GM18867 (cell line): Measurements from ENCODE around the gene CFC1B.
"Not testable (repeated sequence)": the region's sequence is repeated elsewhere in the genome, so short reads cannot be mapped to it uniquely, and the experiment has no call there.

ENCODE experiments used
- ATAC-seq: cut with Tn5 transposase; IDR thresholded peaks from one replicate; pipeline ENCODE4 v1.9.1; 2021; ENCODE audit warnings: mild to moderate bottlenecking, moderate library complexity; ENCODE audit not compliant: unreplicated experiment

CFC1B gene

GRCh38 chr2:130556441-130556840 lies 35.4 kb downstream of the CFC1B start:
- ATAC-seq: not testable (repeated sequence)

- ATAC-seq: not testable (repeated sequence)
Observed at GRCh38 chr2:130566165-130566564, 45.1 kb downstream of the CFC1B start.

DNA sequence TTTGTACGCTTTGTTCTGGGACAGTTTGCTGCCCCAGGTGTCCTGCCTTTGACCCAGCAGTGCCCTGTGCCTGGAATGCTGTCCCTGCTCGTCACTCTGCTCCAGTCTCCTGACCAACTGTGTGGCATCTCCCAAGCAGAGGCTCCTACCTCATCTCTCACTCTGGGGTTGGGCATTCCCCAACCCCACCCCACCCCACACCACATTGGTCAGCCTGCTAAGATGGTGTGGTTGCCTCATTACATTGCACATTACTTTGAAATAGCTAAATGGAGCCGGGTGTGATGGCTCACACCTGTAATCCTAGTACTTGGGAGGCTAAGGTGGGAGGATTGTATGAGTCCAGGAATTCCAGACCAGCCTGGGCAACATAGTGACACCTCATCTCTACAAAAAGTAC lies 50.9 kb downstream of the CFC1B start:
- not testable (repeated sequence) for ATAC-seq

DNA sequence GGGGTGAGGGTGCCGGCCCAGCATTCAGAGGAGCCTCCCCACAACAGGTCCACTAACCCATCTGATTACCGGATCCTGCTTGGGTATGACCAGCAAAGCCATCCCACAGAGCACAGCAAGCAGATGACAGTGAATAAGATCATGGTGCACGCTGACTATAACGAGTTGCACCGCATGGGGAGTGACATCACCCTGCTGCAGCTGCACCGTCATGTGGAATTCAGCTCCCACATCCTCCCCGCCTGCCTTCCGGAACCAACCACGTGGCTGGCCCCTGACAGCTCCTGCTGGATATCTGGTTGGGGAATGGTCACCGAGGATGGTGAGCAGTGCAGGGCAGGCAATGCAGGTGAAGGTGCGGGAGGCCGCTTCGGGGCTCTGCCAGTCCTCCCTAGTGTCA lies 53.2 kb downstream of the CFC1B start:
- not testable (repeated sequence) for ATAC-seq

GRCh38 chr2:130576209-130576784 lies 55.3 kb downstream of the CFC1B start:
- not testable (repeated sequence) for ATAC-seq

DNA sequence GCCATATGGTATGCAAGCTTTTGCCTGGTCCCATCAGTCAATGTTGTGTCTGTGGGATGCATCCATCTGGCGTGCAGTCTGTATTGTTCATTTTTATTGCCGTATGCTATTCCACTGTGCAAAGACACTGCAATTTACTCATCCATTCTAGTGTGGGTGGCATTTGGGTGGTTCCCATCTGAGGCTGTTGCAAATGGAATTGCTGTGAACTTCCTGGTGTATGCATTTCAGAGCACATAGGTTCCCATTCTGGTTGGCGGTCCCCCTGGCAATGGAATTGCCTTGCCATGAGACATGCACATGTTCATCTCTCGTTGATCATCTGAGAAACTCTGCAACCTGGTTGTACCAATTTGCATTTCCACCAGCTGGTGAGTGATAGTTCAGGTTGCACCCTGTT lies 56.5 kb downstream of the CFC1B start:
- not testable (repeated sequence) for ATAC-seq
